Keratinocyte (primary cell): ENCODE measurements around the gene VRK1.

Source experiments
- CTCF ChIP-seq, 3 experiments: IDR thresholded peaks in 1 of 3; conservative IDR thresholded peaks in 1 of 3; optimal IDR thresholded peaks in 1 of 3; 2 replicates in 2 of 3; 3 replicates in 1 of 3; pipeline versions ENCODE3 to v1.5.1; 2011; ENCODE audit warnings: low read length in 3 of 3, mild to moderate bottlenecking in 3 of 3, moderate library complexity in 2 of 3, control low read depth in 1 of 3, inconsistent platforms in 1 of 3; ENCODE audit not compliant: insufficient read depth in 2 of 3; ENCODE audit errors: extremely low read depth in 1 of 3
- EZH2 ChIP-seq: IDR thresholded peaks from one replicate; pipeline ENCODE4 v1.6.1; 2012; ENCODE audit warnings: inconsistent platforms, mild to moderate bottlenecking, low read length, moderate library complexity

GRCh38 chr14:96926001-96926400 is 128.8 kb downstream of the VRK1 start:
- no peak for TF ChIP-seq CTCF (optimal IDR thresholded peaks at IDR 0.05 in 1 of 3, IDR thresholded peaks at IDR 0.05 in 1 of 3, conservative IDR thresholded peaks at IDR 0.05 in 1 of 3; ENCODE audit: extremely low read depth in 1 of 3, insufficient read depth in 2 of 3, low read length in 3 of 3)
- TF ChIP-seq EZH2: no peak
